A549 (cell line): Measurements from ENCODE around the gene MYO10.

Experiments used
- CHD4 ChIP-seq: fragments of 200-600 bp; sonication (generic); IDR thresholded peaks from 2 replicates; pipeline ENCODE4 v1.6.1; 2016; ENCODE audit warnings: antibody characterized with exemption, mild to moderate bottlenecking, borderline replicate concordance
- HOXA7 ChIP-seq: fragments of 250-450 bp; sonication (Bioruptor Pico); IDR thresholded peaks from 2 replicates; pipeline ENCODE4 v1.5.0; 2020; ENCODE audit warnings: mild to moderate bottlenecking, moderate library complexity
- MYC ChIP-seq: IDR thresholded peaks from 2 replicates; pipeline ENCODE4 v1.6.1; 2012; ENCODE audit warnings: mild to moderate bottlenecking, inconsistent platforms, low read length, improper control_type of control experiment, borderline replicate concordance
- PHF8 ChIP-seq: fragments of 200-600 bp; sonication (generic); IDR thresholded peaks from 2 replicates; pipeline ENCODE4 v1.6.1; 2016; ENCODE audit warnings: low read depth, mild to moderate bottlenecking, antibody characterized with exemption, moderate library complexity, borderline replicate concordance
- RFX5 ChIP-seq: fragments of 450-650 bp; IDR thresholded peaks from 2 replicates; pipeline ENCODE4 v1.7.1; 2014; ENCODE audit warnings: antibody characterized with exemption, mild to moderate bottlenecking, moderate library complexity
- RNF2 ChIP-seq: fragments of 200-600 bp; sonication (generic); IDR thresholded peaks from 2 replicates; pipeline ENCODE4 v1.6.1; 2016; ENCODE audit warnings: low read depth, mild to moderate bottlenecking, antibody characterized with exemption, moderate library complexity, borderline replicate concordance
- TF ChIP-seq, protein P1 (sequence below): fragments of >200 bp; sonication (Bioruptor Twin); formaldehyde crosslinking; IDR thresholded peaks from 3 replicates; pipeline ENCODE4 v1.5.1; 2016

DNA sequence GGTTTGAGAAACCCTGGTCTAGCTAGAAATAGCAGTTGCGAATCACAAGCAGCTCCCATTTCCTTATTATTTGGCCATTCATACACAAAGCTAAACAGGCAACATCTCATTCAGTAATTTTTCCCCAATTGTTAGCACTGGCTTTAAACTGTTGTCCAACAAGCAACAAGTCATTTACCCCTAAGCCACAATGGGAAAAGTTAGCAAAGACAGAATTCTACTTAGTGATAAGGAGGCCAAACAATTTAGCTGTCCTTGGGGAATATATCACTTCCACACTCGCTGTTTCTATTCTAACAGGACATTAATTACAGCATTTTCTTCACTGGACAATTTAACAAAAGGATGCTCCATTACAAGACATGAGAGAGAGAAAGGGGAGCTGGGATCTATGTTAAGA lies 2.8 kb downstream of the MYO10 start:
- TF ChIP-seq, protein P1, sequence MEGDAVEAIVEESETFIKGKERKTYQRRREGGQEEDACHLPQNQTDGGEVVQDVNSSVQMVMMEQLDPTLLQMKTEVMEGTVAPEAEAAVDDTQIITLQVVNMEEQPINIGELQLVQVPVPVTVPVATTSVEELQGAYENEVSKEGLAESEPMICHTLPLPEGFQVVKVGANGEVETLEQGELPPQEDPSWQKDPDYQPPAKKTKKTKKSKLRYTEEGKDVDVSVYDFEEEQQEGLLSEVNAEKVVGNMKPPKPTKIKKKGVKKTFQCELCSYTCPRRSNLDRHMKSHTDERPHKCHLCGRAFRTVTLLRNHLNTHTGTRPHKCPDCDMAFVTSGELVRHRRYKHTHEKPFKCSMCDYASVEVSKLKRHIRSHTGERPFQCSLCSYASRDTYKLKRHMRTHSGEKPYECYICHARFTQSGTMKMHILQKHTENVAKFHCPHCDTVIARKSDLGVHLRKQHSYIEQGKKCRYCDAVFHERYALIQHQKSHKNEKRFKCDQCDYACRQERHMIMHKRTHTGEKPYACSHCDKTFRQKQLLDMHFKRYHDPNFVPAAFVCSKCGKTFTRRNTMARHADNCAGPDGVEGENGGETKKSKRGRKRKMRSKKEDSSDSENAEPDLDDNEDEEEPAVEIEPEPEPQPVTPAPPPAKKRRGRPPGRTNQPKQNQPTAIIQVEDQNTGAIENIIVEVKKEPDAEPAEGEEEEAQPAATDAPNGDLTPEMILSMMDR = no peak
- TF ChIP-seq PHF8 = no peak
- TF ChIP-seq CHD4 = no peak
- no peak for TF ChIP-seq HOXA7 (CRISPR knock-in tag)
- TF ChIP-seq MYC = no peak
- TF ChIP-seq RFX5 = no peak
- no peak for TF ChIP-seq RNF2
